Measurements from ENCODE around the gene RAB11FIP4. TPM values are rescaled to one million over a fixed set of nuclear protein-coding genes. Genes with fewer than 3 reads are reported as not detected.

The RAB11FIP4 gene
- total RNA-seq, 2 donors from 2014 or later = 22.5 to 30.8 TPM

- H3K9me3 ChIP-seq = no peaks in the 10 kb centered on the region
- intact Hi-C loops (cut with DNase I) = no loop called here
- WGBS = 83% methylated on average over 21 of the region's 21 CpGs
- no peak overlapping the region for H3K4me3 ChIP-seq
- no peaks in the 10 kb centered on the region for H3K4me1 ChIP-seq (replicated peaks)
- TF ChIP-seq POLR2A (IDR thresholded peaks at IDR 0.05) (no peak), CTCF (IDR thresholded peaks at IDR 0.05) (no peak), POLR2AphosphoS5 (IDR thresholded peaks at IDR 0.05) (no peak)
- no peaks in the 10 kb centered on the region for H3K36me3 ChIP-seq
- H3K27me3 ChIP-seq (replicated peaks; ENCODE audit: insufficient read depth) = no peaks in the 10 kb centered on the region
- no peak for DNase-seq (ENCODE audit: low spot score)
- H3K27ac ChIP-seq = no peak overlapping the region
Measured at GRCh38 chr17:31398381-31399311, 7.2 kb downstream of the RAB11FIP4 start.

GRCh38 chr17:31400481-31400950 is 9.0 kb downstream of the RAB11FIP4 start:
- WGBS = 42% methylated on average over 11 of the region's 11 CpGs
- Histone ChIP-seq H3K4me3 (no peak overlapping the region), H3K9me3 (no peaks in the 10 kb centered on the region), H3K27ac (no peak overlapping the region), H3K4me1 (replicated peaks) (no peaks in the 10 kb centered on the region), H3K36me3 (no peaks in the 10 kb centered on the region), H3K27me3 (replicated peaks; ENCODE audit: insufficient read depth) (no peaks in the 10 kb centered on the region)
- TF ChIP-seq POLR2A (IDR thresholded peaks at IDR 0.05) = no peak
- TF ChIP-seq CTCF (IDR thresholded peaks at IDR 0.05) = no peak
- TF ChIP-seq POLR2AphosphoS5 (IDR thresholded peaks at IDR 0.05) = no peak
- intact Hi-C loops (cut with DNase I) = no loop called here
- DNase-seq (ENCODE audit: low spot score) = no peak

- TF ChIP-seq POLR2AphosphoS5 (IDR thresholded peaks at IDR 0.05) = no peak
- TF ChIP-seq POLR2A (IDR thresholded peaks at IDR 0.05) = no peak
- no peak for TF ChIP-seq CTCF (IDR thresholded peaks at IDR 0.05)
- no peak for DNase-seq (ENCODE audit: low spot score)
- H3K27me3 ChIP-seq (replicated peaks; ENCODE audit: insufficient read depth) = no peaks in the 10 kb centered on the region
- H3K27ac ChIP-seq = no peak overlapping the region
- no peak overlapping the region for H3K4me3 ChIP-seq
- no peaks in the 10 kb centered on the region for H3K36me3 ChIP-seq
- WGBS = 90% methylated on average over 11 of the region's 11 CpGs
- intact Hi-C loops (cut with DNase I) = no loop called here
- no peaks in the 10 kb centered on the region for H3K4me1 ChIP-seq (replicated peaks)
- no peaks in the 10 kb centered on the region for H3K9me3 ChIP-seq
Measured at GRCh38 chr17:31401456-31402254, 10.2 kb downstream of the RAB11FIP4 start.

GRCh38 chr17:31404028-31404949 is 12.8 kb downstream of the RAB11FIP4 start:
- Histone ChIP-seq H3K9me3 (no peaks in the 10 kb centered on the region), H3K4me3 (no peak overlapping the region), H3K27me3 (replicated peaks; ENCODE audit: insufficient read depth) (no peaks in the 10 kb centered on the region), H3K27ac (no peak overlapping the region), H3K4me1 (replicated peaks) (no peaks in the 10 kb centered on the region), H3K36me3 (no peaks in the 10 kb centered on the region)
- no peak for DNase-seq (ENCODE audit: low spot score)
- WGBS = 83% methylated on average over 19 of the region's 19 CpGs
- TF ChIP-seq POLR2A (IDR thresholded peaks at IDR 0.05) = no peak
- TF ChIP-seq CTCF (IDR thresholded peaks at IDR 0.05) = no peak
- TF ChIP-seq POLR2AphosphoS5 (IDR thresholded peaks at IDR 0.05) = no peak
- intact Hi-C loops (cut with DNase I) = no loop called here

All from prostate gland (tissue), 2 donors.